ENCODE measurements around the gene DHX36. TPM values are rescaled to one million over a fixed set of nuclear protein-coding genes. Genes with fewer than 3 reads are reported as not detected.

Gene DHX36
- total RNA-seq, 2 donors from 2014 or later: 90.0 to 97.3 TPM

DNA sequence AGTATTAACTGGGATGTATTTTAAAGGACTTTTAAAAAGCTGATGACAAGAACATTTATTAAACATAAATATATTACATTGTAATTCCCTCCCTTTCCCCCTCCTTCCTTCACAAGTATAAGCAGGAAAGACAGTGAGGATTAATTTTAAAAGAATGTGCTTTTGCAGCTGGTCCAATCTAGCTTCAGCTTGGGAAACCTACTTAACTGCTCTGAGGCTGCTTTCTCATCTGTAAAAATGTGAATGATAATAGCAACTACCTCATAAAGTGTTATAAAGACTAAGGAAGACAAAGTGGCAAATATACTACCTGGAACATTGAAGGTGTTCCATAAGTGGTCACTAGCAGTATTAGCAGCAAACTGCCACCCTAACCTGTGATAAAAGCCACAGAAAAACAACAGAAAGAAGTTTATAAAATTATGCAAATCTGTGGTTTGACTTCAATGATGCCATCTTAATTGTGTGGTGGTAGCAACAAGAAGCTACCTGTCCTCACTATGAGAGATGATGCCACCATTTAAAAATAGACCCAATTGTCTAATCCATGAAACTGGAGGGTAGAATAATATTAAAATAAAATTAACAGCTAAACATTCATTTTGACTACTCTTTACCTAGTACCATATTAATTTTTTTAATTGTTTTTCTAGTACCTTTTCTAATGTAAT lies 20.0 kb downstream of the DHX36 start:
- H3K27me3 ChIP-seq (ENCODE audit: control insufficient read depth, insufficient read depth, low read length, poor library complexity, severe bottlenecking): no peaks in the 10 kb centered on the region
- no peak overlapping the region for H3K27ac Mint-ChIP-seq
- H3K9ac ChIP-seq (ENCODE audit: extremely low read depth, low read length, poor library complexity, severe bottlenecking): no peak overlapping the region
- TF ChIP-seq, protein P1, sequence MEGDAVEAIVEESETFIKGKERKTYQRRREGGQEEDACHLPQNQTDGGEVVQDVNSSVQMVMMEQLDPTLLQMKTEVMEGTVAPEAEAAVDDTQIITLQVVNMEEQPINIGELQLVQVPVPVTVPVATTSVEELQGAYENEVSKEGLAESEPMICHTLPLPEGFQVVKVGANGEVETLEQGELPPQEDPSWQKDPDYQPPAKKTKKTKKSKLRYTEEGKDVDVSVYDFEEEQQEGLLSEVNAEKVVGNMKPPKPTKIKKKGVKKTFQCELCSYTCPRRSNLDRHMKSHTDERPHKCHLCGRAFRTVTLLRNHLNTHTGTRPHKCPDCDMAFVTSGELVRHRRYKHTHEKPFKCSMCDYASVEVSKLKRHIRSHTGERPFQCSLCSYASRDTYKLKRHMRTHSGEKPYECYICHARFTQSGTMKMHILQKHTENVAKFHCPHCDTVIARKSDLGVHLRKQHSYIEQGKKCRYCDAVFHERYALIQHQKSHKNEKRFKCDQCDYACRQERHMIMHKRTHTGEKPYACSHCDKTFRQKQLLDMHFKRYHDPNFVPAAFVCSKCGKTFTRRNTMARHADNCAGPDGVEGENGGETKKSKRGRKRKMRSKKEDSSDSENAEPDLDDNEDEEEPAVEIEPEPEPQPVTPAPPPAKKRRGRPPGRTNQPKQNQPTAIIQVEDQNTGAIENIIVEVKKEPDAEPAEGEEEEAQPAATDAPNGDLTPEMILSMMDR (conservative IDR thresholded peaks at IDR 0.05): no peak
- H3K27ac ChIP-seq (ENCODE audit: low read depth, low read length): no peak overlapping the region
- no peaks in the 10 kb centered on the region for H3K9me3 ChIP-seq (ENCODE audit: control insufficient read depth, low read length)
- H3K4me3 Mint-ChIP-seq: no peak overlapping the region
- peaks cover 69% of the 10 kb centered on the region for H3K36me3 Mint-ChIP-seq (ENCODE audit: low read depth)
- no peaks in the 10 kb centered on the region for H3K9me3 Mint-ChIP-seq
- H3K27me3 Mint-ChIP-seq (ENCODE audit: insufficient read depth): no peaks in the 10 kb centered on the region
- H3K4me1 ChIP-seq (ENCODE audit: control insufficient read depth, insufficient read depth, low read length): no peaks in the 10 kb centered on the region
- H3K4me1 Mint-ChIP-seq: no peaks in the 10 kb centered on the region
- DNase-seq: no peak
- H3K4me3 ChIP-seq (ENCODE audit: low read length): no peak overlapping the region
- H3K36me3 ChIP-seq (ENCODE audit: control insufficient read depth, insufficient read depth, low read length): peaks cover 100% of the 10 kb centered on the region

DNA sequence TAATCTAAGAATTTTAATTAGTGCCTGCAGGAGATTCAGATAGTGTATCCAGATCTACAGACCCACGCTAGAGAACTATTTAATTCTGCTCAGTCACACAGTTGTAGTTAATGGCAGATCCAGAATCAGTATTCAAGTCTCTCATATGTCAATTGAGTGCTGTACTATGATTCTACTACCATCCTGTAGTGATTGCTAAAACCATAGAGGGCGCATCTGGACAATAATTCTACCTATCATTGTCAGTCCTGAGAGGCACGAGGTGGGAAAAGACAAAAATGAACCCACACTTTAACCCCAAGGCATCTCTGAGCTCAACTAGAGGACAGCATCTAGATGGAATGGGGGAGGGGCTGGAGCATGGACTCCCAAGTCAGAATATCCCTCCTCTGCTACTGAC lies 22.7 kb downstream of the DHX36 start:
- Histone ChIP-seq H3K27ac (ENCODE audit: low read depth, low read length) (no peak overlapping the region), H3K4me1 (ENCODE audit: control insufficient read depth, insufficient read depth, low read length) (no peaks in the 10 kb centered on the region), H3K36me3 (ENCODE audit: control insufficient read depth, insufficient read depth, low read length) (peaks cover 90% of the 10 kb centered on the region), H3K4me3 (ENCODE audit: low read length) (no peak overlapping the region), H3K9me3 (ENCODE audit: control insufficient read depth, low read length) (no peaks in the 10 kb centered on the region), H3K9ac (ENCODE audit: extremely low read depth, low read length, poor library complexity, severe bottlenecking) (no peak overlapping the region), H3K27me3 (ENCODE audit: control insufficient read depth, insufficient read depth, low read length, poor library complexity, severe bottlenecking) (no peaks in the 10 kb centered on the region)
- TF ChIP-seq, protein P1 (conservative IDR thresholded peaks at IDR 0.05): no peak
- Mint-ChIP-seq H3K4me3 (no peak overlapping the region), H3K9me3 (no peaks in the 10 kb centered on the region), H3K4me1 (no peaks in the 10 kb centered on the region), H3K27me3 (ENCODE audit: insufficient read depth) (no peaks in the 10 kb centered on the region), H3K36me3 (ENCODE audit: low read depth) (peaks cover 66% of the 10 kb centered on the region), H3K27ac (no peak overlapping the region)
- WGBS, 2 experiments (ENCODE audit: insufficient coverage in 1 of 2, insufficient read length in 1 of 2): 83 to 90% methylated on average over 1 to 3 of the region's 3 CpGs
- DNase-seq: no peak

DNA sequence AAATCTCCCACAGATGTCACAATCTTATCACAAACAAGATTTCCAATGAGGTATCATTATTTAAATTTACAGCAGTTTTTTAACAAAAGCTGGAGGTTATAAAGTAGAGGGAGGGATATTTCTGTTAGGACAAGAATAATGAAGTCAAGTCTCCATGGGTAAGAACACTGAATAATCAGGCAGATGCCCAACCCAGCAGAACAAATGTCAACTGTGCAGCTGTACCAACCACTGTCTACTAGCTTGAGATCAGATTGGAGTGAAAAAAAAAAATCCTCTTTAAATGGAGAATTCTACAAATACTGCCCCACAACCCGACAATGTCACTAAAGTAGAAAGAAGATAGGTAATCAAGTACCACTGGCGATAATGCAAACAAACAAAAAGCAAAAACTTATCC lies 30.3 kb downstream of the DHX36 start:
- TF ChIP-seq, protein P1 (conservative IDR thresholded peaks at IDR 0.05): no peak
- no peak overlapping the region for H3K27ac ChIP-seq (ENCODE audit: low read depth, low read length)
- H3K36me3 ChIP-seq (ENCODE audit: control insufficient read depth, insufficient read depth, low read length): peaks cover 84% of the 10 kb centered on the region
- Mint-ChIP-seq H3K9me3 (no peaks in the 10 kb centered on the region), H3K27me3 (ENCODE audit: insufficient read depth) (no peaks in the 10 kb centered on the region), H3K4me3 (no peak overlapping the region), H3K36me3 (ENCODE audit: low read depth) (peaks cover 78% of the 10 kb centered on the region), H3K27ac (no peak overlapping the region), H3K4me1 (no peaks in the 10 kb centered on the region)
- H3K4me3 ChIP-seq (ENCODE audit: low read length): no peak overlapping the region
- no peak overlapping the region for H3K9ac ChIP-seq (ENCODE audit: extremely low read depth, low read length, poor library complexity, severe bottlenecking)
- no peak for DNase-seq
- H3K27me3 ChIP-seq (ENCODE audit: control insufficient read depth, insufficient read depth, low read length, poor library complexity, severe bottlenecking): no peaks in the 10 kb centered on the region
- no peaks in the 10 kb centered on the region for H3K9me3 ChIP-seq (ENCODE audit: control insufficient read depth, low read length)
- 100% methylated on average over 2 of the region's 2 CpGs; no CpG with 5 or more reads in 1 of the 2 experiments for WGBS, 2 experiments (ENCODE audit: insufficient coverage in 1 of 2, insufficient read length in 1 of 2)
- H3K4me1 ChIP-seq (ENCODE audit: control insufficient read depth, insufficient read depth, low read length): no peaks in the 10 kb centered on the region

All from endodermal cell (in vitro differentiated cells).